HL-60 (cell line): Measurements from ENCODE around the gene INTS7.

Source experiments
- SPI1 ChIP-seq: IDR thresholded peaks from 2 replicates; pipeline ENCODE4 v1.6.1; 2012; ENCODE audit warnings: low read depth, mild to moderate bottlenecking, borderline replicate concordance
- TF ChIP-seq, protein P1 (sequence below): IDR thresholded peaks from one replicate; pipeline ENCODE4 v1.5.1; 2011; ENCODE audit warnings: low read length, control low read depth, inconsistent platforms; ENCODE audit not compliant: insufficient read depth

DNA sequence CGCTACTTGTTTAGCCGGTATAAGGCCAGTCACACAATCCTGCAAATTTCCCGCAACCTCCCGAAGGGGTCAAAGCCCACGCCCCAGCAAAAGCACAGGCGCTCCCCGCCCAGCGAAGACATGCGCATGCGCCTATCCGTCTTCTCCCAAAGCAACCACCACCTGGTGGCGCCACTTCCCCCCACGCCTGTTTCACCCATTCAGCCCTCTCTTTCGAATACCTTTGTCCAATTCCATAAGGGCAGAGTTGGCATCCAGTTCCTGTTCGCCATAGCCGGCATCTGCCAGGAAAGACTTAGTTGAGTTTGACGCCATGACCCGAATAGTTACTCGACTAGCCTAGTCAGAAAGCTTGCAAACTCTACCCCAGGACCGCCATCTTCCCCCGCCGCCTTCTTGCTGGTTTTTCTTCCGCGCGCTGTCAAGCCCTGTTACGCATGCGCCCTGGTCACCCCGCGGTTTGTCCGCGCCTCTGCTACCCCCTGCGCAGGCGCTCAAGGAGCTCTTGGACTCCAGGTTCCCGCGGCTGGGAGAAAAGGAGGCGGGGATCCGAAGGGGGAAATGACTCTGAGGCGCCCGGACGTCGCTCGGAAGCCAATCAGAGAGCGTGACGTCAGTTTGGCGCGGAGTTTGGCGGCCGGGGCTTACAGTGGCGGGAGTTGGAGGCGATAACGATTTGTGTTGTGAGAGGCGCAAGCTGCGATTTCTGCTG lies at the start of gene INTS7, which contains the start of gene DTL:
- TF ChIP-seq, protein P1, sequence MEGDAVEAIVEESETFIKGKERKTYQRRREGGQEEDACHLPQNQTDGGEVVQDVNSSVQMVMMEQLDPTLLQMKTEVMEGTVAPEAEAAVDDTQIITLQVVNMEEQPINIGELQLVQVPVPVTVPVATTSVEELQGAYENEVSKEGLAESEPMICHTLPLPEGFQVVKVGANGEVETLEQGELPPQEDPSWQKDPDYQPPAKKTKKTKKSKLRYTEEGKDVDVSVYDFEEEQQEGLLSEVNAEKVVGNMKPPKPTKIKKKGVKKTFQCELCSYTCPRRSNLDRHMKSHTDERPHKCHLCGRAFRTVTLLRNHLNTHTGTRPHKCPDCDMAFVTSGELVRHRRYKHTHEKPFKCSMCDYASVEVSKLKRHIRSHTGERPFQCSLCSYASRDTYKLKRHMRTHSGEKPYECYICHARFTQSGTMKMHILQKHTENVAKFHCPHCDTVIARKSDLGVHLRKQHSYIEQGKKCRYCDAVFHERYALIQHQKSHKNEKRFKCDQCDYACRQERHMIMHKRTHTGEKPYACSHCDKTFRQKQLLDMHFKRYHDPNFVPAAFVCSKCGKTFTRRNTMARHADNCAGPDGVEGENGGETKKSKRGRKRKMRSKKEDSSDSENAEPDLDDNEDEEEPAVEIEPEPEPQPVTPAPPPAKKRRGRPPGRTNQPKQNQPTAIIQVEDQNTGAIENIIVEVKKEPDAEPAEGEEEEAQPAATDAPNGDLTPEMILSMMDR = peak; percentile 86
- TF ChIP-seq SPI1 = peak; percentile 75; the same call in 1 of the 2 replicates
